ENCODE measurements around the gene C15orf61.

Gene C15orf61

GRCh38 chr15:67521029-67521782 is at the start of gene C15orf61:
C15orf61 (plus strand) TSS chr15:67521131; CDS start chr15:67521249, 118 bp downstream.
- ATAC-seq: peak; percentile 93
- peaks cover 14% of the 10 kb centered on the region for H3K4me1 Mint-ChIP-seq
- no peaks in the 10 kb centered on the region for H3K9me3 Mint-ChIP-seq
- peak within 1 kb of the TSS; percentile 89 for H3K4me3 Mint-ChIP-seq
- no peaks in the 10 kb centered on the region for H3K27me3 Mint-ChIP-seq
- peaks cover 5% of the 10 kb centered on the region for H3K36me3 Mint-ChIP-seq
- peak within 1 kb of the TSS; percentile 94 for H3K27ac Mint-ChIP-seq

- Mint-ChIP-seq H3K27me3 (no peaks in the 10 kb centered on the region), H3K36me3 (peaks cover 12% of the 10 kb centered on the region), H3K4me3 (no peak overlapping the region), H3K9me3 (no peaks in the 10 kb centered on the region), H3K4me1 (no peaks in the 10 kb centered on the region), H3K27ac (no peak overlapping the region)
- ATAC-seq: no peak
Measured at GRCh38 chr15:67472957-67473356, 48.0 kb upstream of the C15orf61 start.

- H3K27ac Mint-ChIP-seq: no peak overlapping the region
- ATAC-seq: no peak
- peaks cover 22% of the 10 kb centered on the region for H3K36me3 Mint-ChIP-seq
- no peaks in the 10 kb centered on the region for H3K27me3 Mint-ChIP-seq
- H3K4me3 Mint-ChIP-seq: no peak overlapping the region
- no peaks in the 10 kb centered on the region for H3K9me3 Mint-ChIP-seq
- H3K4me1 Mint-ChIP-seq: no peaks in the 10 kb centered on the region
Measured at GRCh38 chr15:67474405-67475110, 46.4 kb upstream of the C15orf61 start.

GRCh38 chr15:67479781-67480505 is 41.0 kb upstream of the C15orf61 start:
- Mint-ChIP-seq H3K27me3 (no peaks in the 10 kb centered on the region), H3K27ac (no peak overlapping the region), H3K4me1 (peaks cover 7% of the 10 kb centered on the region), H3K9me3 (peaks cover 2% of the 10 kb centered on the region), H3K36me3 (peaks cover 33% of the 10 kb centered on the region), H3K4me3 (no peak overlapping the region)
- no peak for ATAC-seq

- peaks cover 41% of the 10 kb centered on the region for H3K36me3 Mint-ChIP-seq
- H3K9me3 Mint-ChIP-seq: peaks cover 2% of the 10 kb centered on the region
- ATAC-seq: no peak
- H3K27me3 Mint-ChIP-seq: no peaks in the 10 kb centered on the region
- no peak overlapping the region for H3K27ac Mint-ChIP-seq
- H3K4me1 Mint-ChIP-seq: peaks cover 7% of the 10 kb centered on the region
- H3K4me3 Mint-ChIP-seq: no peak overlapping the region
Measured at GRCh38 chr15:67480741-67481140, 40.2 kb upstream of the C15orf61 start.

GRCh38 chr15:67481680-67482079 is 39.3 kb upstream of the C15orf61 start:
- H3K9me3 Mint-ChIP-seq: peaks cover 2% of the 10 kb centered on the region
- no peak for ATAC-seq
- H3K27me3 Mint-ChIP-seq: no peaks in the 10 kb centered on the region
- no peak overlapping the region for H3K4me3 Mint-ChIP-seq
- no peak overlapping the region for H3K27ac Mint-ChIP-seq
- H3K36me3 Mint-ChIP-seq: peaks cover 48% of the 10 kb centered on the region
- H3K4me1 Mint-ChIP-seq: peaks cover 7% of the 10 kb centered on the region

GRCh38 chr15:67495585-67495984 is 25.3 kb upstream of the C15orf61 start:
- Mint-ChIP-seq H3K4me3 (no peak overlapping the region), H3K36me3 (peaks cover 18% of the 10 kb centered on the region), H3K27ac (no peak overlapping the region), H3K9me3 (no peaks in the 10 kb centered on the region), H3K27me3 (no peaks in the 10 kb centered on the region), H3K4me1 (no peaks in the 10 kb centered on the region)
- ATAC-seq: no peak

- H3K4me1 Mint-ChIP-seq: peaks cover 14% of the 10 kb centered on the region
- peaks cover 9% of the 10 kb centered on the region for H3K36me3 Mint-ChIP-seq
- H3K4me3 Mint-ChIP-seq: no peak overlapping the region
- no peak for ATAC-seq
- no peaks in the 10 kb centered on the region for H3K27me3 Mint-ChIP-seq
- H3K9me3 Mint-ChIP-seq: no peaks in the 10 kb centered on the region
- H3K27ac Mint-ChIP-seq: no peak overlapping the region
Measured at GRCh38 chr15:67501177-67501835, 19.6 kb upstream of the C15orf61 start.

- H3K27ac Mint-ChIP-seq: no peak overlapping the region
- H3K4me1 Mint-ChIP-seq: peaks cover 21% of the 10 kb centered on the region
- peaks cover 5% of the 10 kb centered on the region for H3K36me3 Mint-ChIP-seq
- no peaks in the 10 kb centered on the region for H3K9me3 Mint-ChIP-seq
- H3K27me3 Mint-ChIP-seq: no peaks in the 10 kb centered on the region
- no peak overlapping the region for H3K4me3 Mint-ChIP-seq
- ATAC-seq: no peak
Measured at GRCh38 chr15:67501836-67502461, 19.0 kb upstream of the C15orf61 start.

GRCh38 chr15:67504056-67504455 is 16.9 kb upstream of the C15orf61 start:
- no peak overlapping the region for H3K27ac Mint-ChIP-seq
- no peak for ATAC-seq
- H3K9me3 Mint-ChIP-seq: no peaks in the 10 kb centered on the region
- H3K4me1 Mint-ChIP-seq: peaks cover 22% of the 10 kb centered on the region
- no peak overlapping the region for H3K4me3 Mint-ChIP-seq
- no peaks in the 10 kb centered on the region for H3K36me3 Mint-ChIP-seq
- no peaks in the 10 kb centered on the region for H3K27me3 Mint-ChIP-seq

GRCh38 chr15:67504796-67505195 is 16.1 kb upstream of the C15orf61 start:
- Mint-ChIP-seq H3K36me3 (no peaks in the 10 kb centered on the region), H3K27ac (no peak overlapping the region), H3K4me3 (no peak overlapping the region), H3K4me1 (peaks cover 22% of the 10 kb centered on the region), H3K9me3 (no peaks in the 10 kb centered on the region), H3K27me3 (no peaks in the 10 kb centered on the region)
- no peak for ATAC-seq

- Mint-ChIP-seq H3K36me3 (peaks cover 5% of the 10 kb centered on the region), H3K27me3 (no peaks in the 10 kb centered on the region), H3K4me1 (peaks cover 22% of the 10 kb centered on the region), H3K9me3 (no peaks in the 10 kb centered on the region), H3K27ac (no peak overlapping the region), H3K4me3 (no peak overlapping the region)
- ATAC-seq: peak; percentile 47
Measured at GRCh38 chr15:67505675-67506572, 15.0 kb upstream of the C15orf61 start.

- Mint-ChIP-seq H3K36me3 (peaks cover 9% of the 10 kb centered on the region), H3K27me3 (no peaks in the 10 kb centered on the region), H3K4me1 (peaks cover 18% of the 10 kb centered on the region), H3K27ac (no peak overlapping the region), H3K4me3 (no peak overlapping the region), H3K9me3 (no peaks in the 10 kb centered on the region)
- no peak for ATAC-seq
Measured at GRCh38 chr15:67506775-67507747, 13.9 kb upstream of the C15orf61 start.

Measured in stimulated activated memory B cell treated with anti-CD40 and anti-IgM and Interleukin-4, amounts not matched to agents 10 μg/mL and 1 μg/mL and 100 μg/mL, for 72 hours (primary cell).